ENCODE measurements around the gene PPFIA2. TPM values are rescaled to one million over a fixed set of nuclear protein-coding genes. Genes with fewer than 3 reads are reported as not detected.

Gene PPFIA2
- total RNA-seq, 1 donor from 2014 or later: 8.3 TPM

DNA sequence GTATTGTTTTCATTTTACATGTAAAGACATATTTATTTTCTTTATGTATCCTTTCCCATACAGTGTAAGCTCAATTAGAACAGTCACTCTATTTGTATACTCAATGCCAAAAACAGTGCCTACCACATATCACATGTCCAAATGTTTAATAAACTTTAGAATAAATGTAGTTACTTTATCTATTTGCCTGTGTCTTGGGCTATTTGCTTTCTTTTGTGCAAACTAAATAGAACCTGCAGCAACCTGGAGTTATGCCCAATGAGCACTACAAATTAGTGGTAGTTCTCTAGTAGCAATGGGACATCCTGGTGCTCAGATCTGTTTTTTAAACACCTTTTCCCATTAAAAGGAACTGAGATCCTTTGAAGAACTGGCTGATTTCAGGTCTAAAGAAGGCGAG lies 186.7 kb downstream of the PPFIA2 start:
- Mint-ChIP-seq H3K9me3 (no peaks in the 10 kb centered on the region), H3K27ac (ENCODE audit: unreplicated experiment) (no peak overlapping the region), H3K36me3 (ENCODE audit: low read depth) (no peaks in the 10 kb centered on the region), H3K27me3 (ENCODE audit: low read depth) (no peaks in the 10 kb centered on the region), H3K4me3 (no peak overlapping the region), H3K4me1 (no peaks in the 10 kb centered on the region)
- DNase-seq (ENCODE audit: low read depth, low spot score): no peak
- no peak for TF ChIP-seq CTCF (conservative IDR thresholded peaks at IDR 0.05)

DNA sequence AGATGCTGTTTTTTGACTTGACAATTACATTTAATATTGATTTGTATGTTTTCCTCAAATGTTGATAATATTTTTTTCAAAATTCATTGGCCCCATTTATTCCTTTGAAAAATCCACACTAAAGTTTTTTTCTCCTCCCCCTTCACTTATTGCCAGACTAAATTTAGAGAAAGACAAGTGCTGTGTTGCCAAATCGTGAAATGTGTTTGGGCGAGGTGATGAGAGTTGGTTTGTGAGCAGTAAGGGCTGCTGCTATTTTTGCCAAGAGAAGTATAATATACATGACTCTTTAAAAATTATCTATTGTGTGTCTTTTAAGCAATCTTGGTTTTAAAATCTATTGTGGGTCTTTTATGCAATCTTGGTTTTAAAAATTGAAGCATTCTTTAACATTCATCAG lies 188.9 kb downstream of the PPFIA2 start:
- TF ChIP-seq CTCF (conservative IDR thresholded peaks at IDR 0.05): no peak
- no peak overlapping the region for H3K27ac Mint-ChIP-seq (ENCODE audit: unreplicated experiment)
- H3K36me3 Mint-ChIP-seq (ENCODE audit: low read depth): no peaks in the 10 kb centered on the region
- H3K4me3 Mint-ChIP-seq: no peak overlapping the region
- peaks cover 3% of the 10 kb centered on the region for H3K9me3 Mint-ChIP-seq
- H3K4me1 Mint-ChIP-seq: no peaks in the 10 kb centered on the region
- no peaks in the 10 kb centered on the region for H3K27me3 Mint-ChIP-seq (ENCODE audit: low read depth)
- no peak for DNase-seq (ENCODE audit: low read depth, low spot score)

DNA sequence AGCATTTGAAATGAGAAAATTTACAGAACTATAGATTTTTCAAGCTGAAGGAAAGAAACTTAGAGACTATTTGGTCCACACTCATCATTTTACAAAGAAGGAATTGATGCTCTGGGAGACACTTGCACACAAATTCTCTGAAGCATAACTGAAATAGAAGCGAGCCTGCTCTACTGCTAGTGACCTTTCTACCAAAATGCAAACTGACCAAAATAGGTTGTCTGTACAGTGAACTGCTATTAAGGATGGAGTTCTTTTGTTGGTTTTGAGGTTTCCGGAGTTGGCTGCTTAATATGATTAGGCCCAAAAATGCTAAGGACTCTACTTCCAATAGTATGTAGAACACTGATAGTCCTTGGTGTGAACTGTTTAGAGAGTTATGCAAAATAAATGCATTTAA lies 194.9 kb downstream of the PPFIA2 start:
- Mint-ChIP-seq H3K27ac (ENCODE audit: unreplicated experiment) (no peak overlapping the region), H3K9me3 (peaks cover 3% of the 10 kb centered on the region), H3K36me3 (ENCODE audit: low read depth) (no peaks in the 10 kb centered on the region), H3K27me3 (ENCODE audit: low read depth) (peaks cover 6% of the 10 kb centered on the region), H3K4me3 (no peak overlapping the region), H3K4me1 (no peaks in the 10 kb centered on the region)
- no peak for TF ChIP-seq CTCF (conservative IDR thresholded peaks at IDR 0.05)
- no peak for DNase-seq (ENCODE audit: low read depth, low spot score)

GRCh38 chr12:81558031-81558430 lies 201.1 kb downstream of the PPFIA2 start:
- no peak for TF ChIP-seq CTCF (conservative IDR thresholded peaks at IDR 0.05)
- Mint-ChIP-seq H3K4me1 (no peaks in the 10 kb centered on the region), H3K4me3 (no peak overlapping the region), H3K9me3 (no peaks in the 10 kb centered on the region), H3K36me3 (ENCODE audit: low read depth) (no peaks in the 10 kb centered on the region), H3K27ac (ENCODE audit: unreplicated experiment) (no peak overlapping the region), H3K27me3 (ENCODE audit: low read depth) (peaks cover 6% of the 10 kb centered on the region)
- no peak for DNase-seq (ENCODE audit: low read depth, low spot score)

DNA sequence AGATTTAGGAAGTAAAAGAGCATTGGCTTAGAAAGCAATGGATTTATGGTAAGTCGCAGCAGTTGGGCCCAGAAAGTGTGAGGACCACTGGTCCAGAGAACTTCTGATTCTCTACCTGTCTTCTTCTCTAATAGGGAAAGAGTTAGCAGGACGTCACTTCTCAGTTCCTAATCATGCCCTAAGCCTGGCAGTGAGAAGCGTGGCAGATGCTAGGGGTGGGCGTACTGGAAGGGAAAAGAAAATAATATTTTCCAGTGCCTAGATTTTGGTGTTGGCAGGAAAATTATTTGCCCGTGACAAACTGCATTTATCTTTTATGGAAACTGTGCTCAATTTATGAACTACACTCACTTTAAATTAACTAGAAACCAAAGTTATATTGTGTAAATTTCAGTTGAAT lies 212.3 kb downstream of the PPFIA2 start:
- no peak for DNase-seq (ENCODE audit: low read depth, low spot score)

More for the DNA sequence above, 212.3 kb downstream of the PPFIA2 start:
- no peaks in the 10 kb centered on the region for H3K9me3 Mint-ChIP-seq
- H3K27me3 Mint-ChIP-seq (ENCODE audit: low read depth): peaks cover 3% of the 10 kb centered on the region
- H3K4me3 Mint-ChIP-seq: no peak overlapping the region
- no peak overlapping the region for H3K27ac Mint-ChIP-seq (ENCODE audit: unreplicated experiment)
- TF ChIP-seq CTCF (conservative IDR thresholded peaks at IDR 0.05): no peak
- no peaks in the 10 kb centered on the region for H3K36me3 Mint-ChIP-seq (ENCODE audit: low read depth)
- no peaks in the 10 kb centered on the region for H3K4me1 Mint-ChIP-seq
